CD4-positive, alpha-beta T cell treated with Interferon alpha-2 for 1 hour (primary cell): ENCODE data around the gene TRIP6.
"Not testable (repeated sequence)": the region's sequence is repeated elsewhere in the genome, so short reads cannot be mapped to it uniquely, and the experiment has no call there.

ENCODE experiments used
- DNase-seq, 2 donors: peaks; one replicate each; pipeline ENCODE4 v3.0.0-alpha.2; 2020 to 2022

TRIP6 gene

DNA sequence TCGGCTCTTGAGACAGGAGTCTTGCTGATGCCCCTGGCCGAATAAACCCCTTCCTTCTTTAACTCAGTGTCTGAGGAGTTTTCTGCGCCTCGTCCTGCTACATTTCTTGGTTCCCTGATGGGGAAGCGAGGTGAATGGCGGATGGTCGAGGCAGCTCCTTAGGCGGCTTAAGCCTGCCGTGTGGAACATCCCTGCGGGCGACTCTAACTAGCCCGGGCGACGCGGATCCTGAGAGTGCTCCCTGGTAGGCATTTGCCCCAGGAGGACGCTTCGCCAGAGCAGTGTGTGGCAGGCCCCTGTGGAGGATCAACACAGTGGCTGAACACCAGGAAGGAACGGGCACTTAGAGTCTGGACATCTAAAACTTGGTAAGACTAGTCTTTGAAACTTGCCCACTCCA, 27.8 kb upstream of the TRIP6 start:
- no peak for DNase-seq

DNA sequence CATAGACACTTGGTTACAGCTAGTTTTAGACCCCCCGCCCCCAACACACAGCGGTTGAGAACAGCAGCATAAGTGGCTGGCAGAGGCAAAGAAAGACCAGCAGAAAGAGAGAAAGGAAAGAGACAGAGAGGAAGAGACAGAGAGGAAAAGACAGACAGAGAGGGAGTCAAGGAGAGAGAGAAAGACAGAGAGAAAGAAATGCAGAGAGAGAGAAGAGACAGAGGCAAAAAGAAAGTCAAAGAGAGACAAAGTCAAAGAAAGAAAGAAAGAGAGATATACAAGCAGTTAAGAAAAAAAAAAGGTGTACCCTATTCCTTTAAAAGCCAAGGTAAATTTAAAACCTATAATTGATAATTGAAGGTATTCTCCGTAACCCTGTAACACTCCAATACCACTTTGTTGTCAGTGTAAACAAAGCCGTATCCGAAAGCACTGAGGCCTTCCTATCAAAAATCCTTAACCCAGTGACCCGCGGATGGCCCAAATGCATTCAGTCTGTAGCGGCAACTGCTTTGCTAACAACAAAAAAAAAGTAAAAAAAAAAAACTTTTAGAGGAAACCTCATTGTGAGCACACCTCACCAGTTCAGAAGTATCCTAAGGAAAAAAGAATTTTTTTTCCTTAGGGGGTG, 26.6 kb upstream of the TRIP6 start:
- DNase-seq: no peak

DNA sequence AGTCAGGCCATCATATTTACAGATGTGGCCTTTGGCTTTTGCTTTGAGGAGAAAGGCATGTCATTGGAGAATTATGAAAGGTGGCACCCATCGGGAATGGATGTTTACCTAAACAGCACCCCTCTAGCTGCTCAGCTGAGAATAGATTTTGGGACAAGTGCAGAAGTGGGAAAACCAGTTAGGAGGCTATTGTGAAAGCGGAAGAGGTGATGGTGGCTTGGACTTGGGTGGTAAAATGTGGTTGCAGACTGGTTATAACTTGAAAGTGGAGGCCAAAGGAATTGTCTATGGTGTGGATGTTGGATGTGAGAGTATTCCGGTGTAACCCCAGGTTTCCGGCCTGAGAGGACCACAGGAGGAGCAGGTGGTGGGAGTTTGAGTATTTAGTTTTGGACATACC, 19.8 kb upstream of the TRIP6 start:
- no peak for DNase-seq

DNA sequence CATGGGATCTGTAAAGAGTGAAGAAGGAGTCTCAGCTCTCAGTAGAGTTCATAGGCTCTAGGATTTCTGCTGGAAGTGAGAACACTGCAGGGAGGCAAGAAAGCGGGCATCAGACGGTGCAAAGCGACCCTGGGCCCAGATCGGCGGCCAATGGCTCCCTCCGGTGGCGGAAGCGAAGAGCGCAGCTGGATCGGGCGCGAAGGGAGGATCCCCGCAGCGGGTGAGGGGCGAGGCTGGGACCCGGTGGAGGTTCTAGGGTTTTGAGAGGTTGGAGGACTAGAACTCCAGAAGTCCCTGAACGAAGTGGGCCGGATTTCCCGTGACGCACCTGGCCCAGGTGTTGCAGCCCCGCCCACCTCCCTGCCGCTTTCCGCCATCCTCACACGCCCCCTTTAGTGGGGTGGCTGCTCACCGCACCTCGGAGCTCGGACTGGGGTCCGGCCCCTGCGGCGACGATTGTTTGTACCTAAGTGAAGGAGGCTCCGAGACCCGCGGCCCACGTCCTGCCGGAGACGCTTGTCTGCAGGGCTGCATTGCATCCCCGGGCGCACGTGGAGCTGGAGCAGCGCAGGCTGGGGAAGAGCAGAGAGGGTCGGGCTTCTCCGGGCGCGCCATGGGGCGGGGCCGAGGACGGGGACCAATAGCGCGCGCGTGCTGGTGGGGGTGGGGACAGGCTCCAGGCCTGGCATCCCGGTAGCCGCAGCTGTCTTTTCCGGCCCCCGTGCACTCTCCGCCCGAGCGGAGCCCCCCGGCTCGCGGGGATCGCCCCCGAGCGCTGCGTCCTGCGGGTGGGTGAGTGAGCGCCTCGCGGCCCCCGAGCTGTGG, 14.9 kb upstream of the TRIP6 start, which contains the start of gene SLC12A9:
Gene SLC12A9 (plus strand): TSS at position 666 of the 825 bp plus-strand sequence. CDS start 1,485 bp downstream, outside the sequence.
- peak; percentile 81 to 86 for DNase-seq

DNA sequence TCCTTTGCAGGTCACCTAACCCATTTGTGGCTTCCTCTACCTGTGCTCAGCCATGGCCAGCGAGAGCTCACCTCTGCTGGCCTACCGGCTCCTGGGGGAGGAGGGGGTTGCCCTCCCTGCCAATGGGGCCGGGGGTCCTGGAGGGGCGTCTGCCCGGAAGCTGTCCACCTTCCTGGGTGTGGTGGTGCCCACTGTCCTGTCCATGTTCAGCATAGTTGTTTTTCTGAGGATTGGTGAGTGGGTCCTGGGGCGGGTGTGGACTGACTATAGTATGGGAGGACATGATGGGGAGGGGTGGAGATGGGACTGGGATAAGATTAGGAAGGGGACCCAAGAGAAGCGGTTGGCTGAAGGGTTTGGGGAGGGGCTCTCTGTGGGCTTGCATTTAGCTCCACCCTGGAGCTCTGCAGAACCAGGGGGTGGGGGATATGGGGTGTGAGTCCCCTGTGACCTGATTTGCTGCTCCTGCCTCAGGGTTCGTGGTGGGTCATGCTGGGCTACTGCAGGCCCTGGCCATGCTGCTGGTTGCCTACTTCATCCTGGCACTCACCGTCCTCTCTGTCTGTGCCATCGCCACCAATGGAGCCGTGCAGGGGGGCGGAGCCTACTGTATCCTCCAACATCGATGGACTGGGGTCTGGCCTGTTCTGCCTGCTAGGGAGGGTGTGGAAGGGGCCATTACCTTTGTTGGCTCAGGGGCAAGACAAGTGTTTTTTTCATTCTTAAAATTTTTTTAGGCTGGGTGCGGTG, 12.9 kb upstream of the TRIP6 start:
- DNase-seq: no peak

DNA sequence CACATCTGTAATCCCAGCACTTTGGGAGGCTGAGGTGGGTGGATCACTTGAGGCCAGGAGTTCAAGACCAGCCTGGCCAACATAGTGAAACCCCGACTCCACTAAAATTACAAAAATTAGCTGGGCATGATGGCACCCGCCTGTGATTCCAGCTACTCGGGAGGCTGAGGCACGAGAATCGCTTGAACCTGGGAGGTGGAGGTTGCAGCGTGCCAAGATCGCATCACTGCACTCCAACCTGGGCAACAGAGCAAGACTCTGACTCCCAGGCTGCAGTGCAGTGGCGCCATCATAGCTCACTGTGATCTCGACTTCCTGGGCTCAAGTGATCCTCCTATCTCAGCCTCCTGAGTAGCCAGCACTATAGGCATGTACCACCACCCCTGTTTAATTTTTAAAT, 12.3 kb upstream of the TRIP6 start:
- DNase-seq: not testable (repeated sequence)

DNA sequence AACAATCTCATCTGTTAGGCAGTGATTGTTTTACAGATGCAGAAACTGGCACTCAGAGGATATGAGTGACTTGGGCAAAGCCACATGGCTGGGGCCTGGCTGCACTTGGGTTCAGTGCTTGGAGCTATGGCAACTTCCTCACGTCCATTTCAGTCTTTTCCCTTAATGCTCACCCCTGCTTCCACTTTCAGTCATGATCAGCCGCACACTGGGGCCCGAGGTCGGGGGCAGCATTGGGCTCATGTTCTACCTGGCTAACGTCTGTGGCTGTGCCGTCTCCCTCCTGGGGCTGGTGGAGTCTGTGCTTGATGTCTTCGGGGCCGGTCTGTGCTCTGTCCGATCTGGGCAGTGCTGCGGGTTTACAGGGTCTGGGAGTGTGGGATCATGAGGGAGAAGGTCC, 11.7 kb upstream of the TRIP6 start:
- no peak for DNase-seq

DNA sequence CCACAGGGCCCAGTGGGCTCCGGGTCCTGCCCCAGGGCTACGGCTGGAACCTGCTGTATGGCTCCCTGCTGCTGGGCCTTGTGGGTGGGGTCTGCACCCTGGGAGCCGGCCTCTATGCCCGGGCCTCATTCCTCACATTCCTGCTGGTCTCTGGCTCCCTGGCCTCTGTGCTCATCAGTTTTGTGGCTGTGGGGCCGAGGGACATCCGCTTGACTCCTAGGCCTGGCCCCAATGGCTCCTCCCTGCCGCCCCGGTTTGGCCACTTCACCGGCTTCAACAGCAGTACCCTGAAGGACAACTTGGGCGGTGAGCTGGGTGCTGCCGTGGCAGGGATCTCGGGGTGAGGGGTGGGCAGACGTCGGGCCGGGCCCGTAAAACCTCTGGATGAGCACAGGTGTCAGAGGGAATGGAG, 10.3 kb upstream of the TRIP6 start:
- no peak for DNase-seq

DNA sequence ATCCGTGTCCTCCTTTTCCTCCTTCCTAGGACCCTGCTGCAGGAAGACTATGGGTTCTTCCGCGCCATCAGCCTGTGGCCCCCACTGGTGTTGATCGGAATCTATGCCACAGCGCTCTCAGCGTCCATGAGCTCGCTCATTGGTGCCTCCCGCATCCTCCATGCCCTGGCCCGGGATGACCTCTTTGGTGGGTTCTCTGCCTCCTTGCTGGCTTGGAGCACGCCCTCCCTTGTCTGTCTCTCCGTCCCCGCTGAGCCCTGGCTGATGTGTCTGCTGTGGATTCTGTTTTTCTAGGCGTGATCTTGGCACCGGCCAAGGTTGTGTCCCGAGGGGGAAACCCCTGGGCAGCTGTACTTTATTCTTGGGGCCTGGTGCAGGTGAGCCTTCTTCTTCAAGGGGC, 7.3 kb upstream of the TRIP6 start:
- DNase-seq: no peak

DNA sequence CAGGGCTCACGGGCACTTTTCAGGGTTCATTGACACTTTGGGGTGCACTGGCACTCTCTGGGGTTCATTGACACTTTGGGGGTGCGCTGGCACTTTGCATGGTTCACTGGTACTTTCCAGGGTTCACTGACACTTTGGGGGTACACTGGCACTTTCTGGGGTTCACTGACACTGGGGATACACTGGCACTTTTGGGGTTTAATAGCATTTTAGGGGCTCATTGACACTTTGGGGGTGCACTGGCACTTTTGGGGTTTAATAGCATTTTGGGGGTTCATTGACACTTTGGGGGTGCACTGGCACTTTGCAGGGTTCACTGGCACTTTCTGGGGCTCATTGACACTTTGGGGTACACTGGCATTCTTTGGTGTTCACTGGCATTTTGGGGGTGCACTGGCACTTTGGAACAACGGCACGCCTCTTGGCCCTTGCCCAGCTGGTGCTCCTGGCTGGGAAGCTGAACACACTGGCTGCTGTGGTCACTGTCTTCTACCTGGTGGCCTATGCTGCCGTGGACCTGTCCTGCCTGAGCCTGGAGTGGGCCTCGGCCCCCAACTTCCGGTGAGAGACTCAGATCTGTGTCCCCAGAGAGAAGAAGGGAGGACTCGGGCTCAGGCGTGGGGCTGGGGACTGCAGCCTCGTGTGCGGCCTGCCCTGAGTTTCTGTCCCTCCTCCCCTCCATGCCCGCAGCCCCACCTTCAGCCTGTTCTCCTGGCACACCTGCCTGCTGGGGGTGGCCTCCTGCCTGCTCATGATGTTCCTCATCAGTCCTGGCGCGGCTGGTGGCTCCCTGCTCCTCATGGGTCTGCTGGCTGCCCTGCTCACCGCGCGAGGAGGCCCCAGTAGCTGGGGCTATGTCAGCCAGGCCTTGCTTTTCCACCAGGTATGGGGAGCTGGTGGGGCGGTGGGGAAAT, 6.2 kb upstream of the TRIP6 start:
- no peak for DNase-seq

DNA sequence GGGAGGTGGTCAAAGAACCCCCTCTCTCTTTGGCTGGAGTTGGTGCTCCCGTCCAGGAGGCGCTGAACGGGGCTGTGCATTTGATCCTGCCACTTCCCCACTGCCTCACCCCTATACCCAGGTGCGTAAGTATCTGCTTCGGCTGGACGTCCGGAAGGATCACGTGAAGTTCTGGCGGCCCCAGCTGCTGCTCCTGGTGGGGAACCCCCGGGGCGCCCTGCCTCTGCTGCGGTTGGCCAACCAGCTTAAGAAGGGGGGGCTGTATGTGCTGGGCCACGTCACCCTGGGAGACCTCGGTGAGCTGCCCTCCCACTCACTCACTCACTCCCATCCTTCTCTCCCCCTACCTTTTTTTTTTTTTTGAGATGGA, 5.6 kb upstream of the TRIP6 start:
- DNase-seq: no peak

DNA sequence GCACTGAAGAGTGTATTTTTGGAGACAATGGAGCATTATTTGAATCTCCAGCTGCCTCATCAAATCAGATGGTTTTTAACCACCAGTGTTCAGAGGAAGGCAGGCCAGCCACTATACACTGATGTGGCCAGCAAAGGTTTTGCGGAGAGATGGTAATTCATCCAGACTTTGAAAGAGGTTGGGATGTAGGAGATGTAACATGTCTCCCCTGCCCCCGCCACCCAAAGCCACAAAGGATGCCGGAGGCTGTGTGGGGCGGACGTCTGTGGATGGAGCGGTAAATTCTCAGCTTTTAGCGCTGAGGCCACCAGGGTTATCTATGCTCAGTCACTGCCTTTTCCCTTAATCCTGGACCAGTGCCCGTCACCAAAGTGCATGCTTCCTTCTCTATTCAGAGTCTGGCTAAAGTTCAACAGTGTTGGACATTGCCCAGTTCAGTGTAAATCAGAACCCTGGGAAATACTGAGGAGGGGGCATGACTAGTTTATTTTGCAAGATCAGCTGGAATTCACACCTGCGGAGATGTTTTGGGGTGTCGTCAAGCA, 3.7 kb upstream of the TRIP6 start:
- DNase-seq: no peak

DNA sequence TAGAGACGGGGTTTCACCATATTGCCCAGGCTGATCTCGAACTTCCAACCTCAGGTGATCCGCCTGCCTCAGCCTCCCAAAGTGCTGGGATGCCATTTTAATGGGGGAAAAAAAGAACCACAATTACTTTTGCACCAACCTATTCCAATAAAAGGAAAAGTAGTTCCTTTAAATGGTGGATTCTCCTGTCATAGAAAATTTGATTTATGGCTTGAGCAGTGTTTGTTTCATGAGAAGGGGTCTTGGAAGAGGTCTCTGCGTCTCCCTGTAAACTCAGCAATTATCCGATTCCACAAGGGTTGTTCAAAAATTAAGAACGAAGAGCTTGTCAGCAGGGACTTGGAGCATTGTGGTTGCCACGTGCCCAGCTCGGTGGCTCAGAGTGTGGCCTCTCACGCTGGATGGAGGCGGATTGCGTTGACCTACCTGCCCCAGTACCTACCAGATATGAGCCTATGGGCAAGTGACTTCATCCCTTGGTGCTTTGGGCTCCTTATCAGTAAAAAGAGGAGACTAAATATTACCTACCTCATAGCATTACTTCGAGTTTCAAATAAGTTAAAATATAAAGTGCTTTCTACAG, 2.8 kb upstream of the TRIP6 start:
- DNase-seq: no peak

DNA sequence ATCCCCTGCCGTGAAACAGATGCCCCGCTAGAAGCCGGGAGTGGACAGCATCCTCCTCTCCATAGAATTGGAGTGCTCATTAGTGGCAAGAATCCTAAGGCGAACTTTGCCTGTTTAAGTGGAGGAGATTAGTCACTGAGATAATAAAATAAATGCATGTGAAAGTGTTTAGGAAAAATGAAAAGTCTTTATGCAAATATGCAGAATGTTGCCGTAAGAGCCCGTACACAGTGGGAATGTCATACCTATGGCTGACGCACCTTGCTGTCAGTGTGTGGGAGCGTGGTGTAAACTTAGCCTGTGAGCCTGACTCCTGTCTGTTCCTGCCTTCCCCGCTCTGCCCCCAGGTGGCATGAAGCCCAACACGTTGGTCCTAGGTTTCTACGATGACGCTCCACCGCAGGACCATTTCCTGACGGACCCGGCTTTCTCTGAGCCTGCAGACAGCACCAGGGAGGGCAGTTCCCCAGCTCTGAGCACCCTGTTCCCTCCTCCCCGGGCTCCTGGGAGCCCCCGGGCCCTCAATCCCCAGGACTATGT, 1.7 kb upstream of the TRIP6 start:
- DNase-seq: no peak

DNA sequence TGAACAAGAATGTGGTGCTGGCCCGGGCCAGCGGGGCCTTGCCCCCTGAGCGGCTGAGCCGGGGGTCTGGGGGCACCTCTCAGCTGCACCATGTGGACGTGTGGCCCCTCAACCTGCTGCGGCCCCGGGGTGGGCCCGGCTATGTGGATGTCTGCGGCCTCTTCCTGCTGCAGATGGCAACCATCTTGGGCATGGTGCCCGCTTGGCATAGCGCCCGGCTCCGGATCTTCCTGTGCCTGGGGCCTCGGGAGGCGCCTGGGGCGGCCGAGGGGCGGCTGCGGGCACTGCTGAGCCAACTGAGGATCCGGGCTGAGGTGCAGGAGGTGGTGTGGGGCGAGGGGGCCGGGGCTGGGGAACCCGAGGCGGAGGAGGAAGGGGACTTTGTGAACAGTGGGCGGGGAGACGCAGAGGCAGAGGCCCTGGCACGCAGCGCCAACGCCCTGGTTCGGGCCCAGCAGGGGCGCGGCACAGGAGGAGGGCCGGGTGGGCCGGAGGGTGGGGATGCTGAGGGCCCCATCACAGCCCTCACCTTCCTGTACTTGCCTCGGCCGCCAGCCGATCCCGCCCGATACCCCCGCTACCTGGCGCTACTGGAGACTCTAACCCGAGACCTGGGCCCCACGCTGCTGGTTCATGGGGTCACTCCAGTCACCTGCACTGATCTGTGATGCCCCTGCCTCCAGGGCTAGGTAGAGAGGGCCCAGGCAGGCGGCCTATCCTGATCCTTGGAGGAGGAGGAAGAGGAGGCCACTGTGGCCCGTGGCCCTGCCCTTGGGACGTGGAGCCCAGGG, 1.1 kb upstream of the TRIP6 start:
- DNase-seq: no peak

DNA sequence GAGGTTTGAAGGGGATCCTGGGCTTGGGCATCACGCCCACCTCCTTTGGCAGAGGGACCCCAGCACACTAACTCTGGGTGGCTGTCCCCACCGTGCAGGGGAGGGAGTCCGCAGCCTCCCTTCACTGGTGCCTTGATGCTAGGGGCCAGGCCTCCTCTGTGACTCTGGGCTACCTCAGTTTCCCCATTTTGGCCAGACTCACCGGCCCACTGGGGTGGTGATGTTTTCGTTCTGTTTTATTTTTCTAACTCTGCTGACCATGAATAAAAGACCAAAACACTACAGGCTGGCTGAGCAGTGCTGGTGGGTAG, 503 bp upstream of the TRIP6 start:
- DNase-seq: no peak

DNA sequence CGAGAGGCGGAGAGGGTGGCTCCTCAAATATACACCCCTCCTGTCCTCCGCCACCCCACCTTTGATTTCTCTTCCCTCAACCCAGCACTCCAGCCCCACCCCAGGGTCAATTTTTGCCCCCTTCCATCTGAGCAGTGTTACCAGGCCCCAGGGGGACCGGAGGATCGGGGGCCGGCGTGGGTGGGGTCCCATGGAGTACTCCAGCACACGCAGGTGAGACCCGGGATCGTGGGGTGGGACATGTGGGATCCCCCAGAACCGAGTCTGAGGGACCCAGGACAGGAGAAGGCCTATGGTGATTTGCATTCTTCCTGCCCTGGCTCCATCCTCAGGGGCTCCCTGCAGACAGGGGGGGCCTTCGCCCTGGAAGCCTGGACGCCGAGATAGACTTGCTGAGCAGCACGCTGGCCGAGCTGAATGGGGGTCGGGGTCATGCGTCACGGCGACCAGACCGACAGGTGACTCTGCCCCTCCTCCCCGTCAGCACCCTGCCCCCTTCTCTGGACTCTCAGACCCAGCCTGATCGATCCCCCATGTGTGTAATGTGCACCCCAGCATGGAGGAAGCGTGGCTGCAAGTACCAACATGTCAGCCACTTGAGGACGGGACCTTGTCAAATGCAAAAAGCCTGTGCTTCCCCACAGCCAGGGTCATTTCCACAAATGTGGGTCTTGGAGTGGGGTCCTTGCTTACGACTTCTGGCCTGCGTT, 744 bp downstream of the TRIP6 start:
- DNase-seq: no peak

DNA sequence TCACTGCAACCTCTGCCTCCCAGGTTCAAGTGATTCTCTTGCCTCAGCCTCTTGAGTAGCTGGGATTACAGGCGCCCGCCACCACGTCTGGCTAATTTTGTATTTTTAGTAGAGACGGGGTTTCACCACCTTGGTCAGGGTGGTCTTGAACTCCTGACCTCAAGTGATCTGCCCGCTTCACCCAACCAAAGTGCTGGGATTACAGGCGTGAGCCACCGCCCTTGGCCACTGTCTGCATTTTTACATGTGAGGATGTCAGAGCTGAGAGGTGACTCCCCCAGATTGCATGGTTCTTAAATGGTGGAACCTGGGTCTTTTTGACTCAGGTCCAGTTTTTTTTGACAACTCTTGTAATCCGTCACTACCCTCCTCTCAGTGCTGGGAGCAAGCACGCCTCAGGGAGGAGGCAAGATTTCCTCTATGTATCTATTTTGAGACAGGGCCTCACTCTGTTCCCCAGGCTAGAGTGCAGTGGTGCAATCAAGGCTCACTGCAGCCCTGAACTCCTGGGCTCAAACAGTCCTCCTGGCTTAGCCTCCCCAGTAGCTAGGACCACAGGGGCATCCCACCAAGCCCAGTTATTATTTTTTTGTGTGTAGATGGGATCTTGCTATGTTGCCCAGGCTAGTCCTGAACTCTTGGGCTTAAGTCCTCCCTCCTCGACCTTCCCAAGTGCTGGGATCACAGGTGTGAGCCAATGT, 6.6 kb downstream of the TRIP6 start:
- DNase-seq: no peak

DNA sequence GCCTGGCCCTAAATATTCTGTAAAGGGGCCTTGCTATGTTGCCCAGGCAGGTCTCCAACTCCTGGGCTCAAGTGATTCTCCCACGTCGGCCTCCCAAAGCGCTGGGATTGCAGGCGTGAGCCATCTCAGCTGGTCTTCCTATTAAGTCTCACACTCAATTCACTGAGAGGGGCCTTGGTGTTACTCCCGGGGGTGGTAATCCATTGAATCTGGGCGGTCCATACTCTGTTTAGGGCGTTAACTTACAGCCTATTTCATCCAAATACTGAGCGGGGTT, 7.1 kb downstream of the TRIP6 start:
- DNase-seq: no peak
